ENCODE data around the gene JAZF1. TPM values are rescaled to one million over a fixed set of nuclear protein-coding genes. Genes with fewer than 3 reads are reported as not detected.

Gene JAZF1
- total and polyA plus RNA-seq, 4 donors: 13.5 to 38.8 (median 21.3) TPM

GRCh38 chr7:27920281-27920946, 260.2 kb downstream of the JAZF1 start:
- intact Hi-C loops (cut with DNase I): loop anchor here in 1 of 2 donors (5.0 to 10.0 kb wide), 2 partner anchors 176 to 723 kb away; partner anchors contain the start of gene TAX1BP1
- Histone ChIP-seq H3K4me3 (ENCODE audit: low read length in 2 of 2) (no peak overlapping the region), H3K27me3 (ENCODE audit: control insufficient read depth in 1 of 2, insufficient read depth in 2 of 2, low read length in 1 of 2) (no peaks in the 10 kb centered on the region), H3K27ac (ENCODE audit: low read depth in 1 of 2, low read length in 2 of 2) (no peak overlapping the region), H3K4me1 (ENCODE audit: control insufficient read depth in 1 of 2, insufficient read depth in 2 of 2, low read length in 2 of 2) (no peaks in the 10 kb centered on the region), H3K36me3 (ENCODE audit: control insufficient read depth in 1 of 2, insufficient read depth in 2 of 2, low read length in 1 of 2) (peaks cover 0 to 3% of the 10 kb centered on the region in 2 donors), H3K9me3 (ENCODE audit: control insufficient read depth, low read length) (no peaks in the 10 kb centered on the region)
- DNase-seq (no peak), ATAC-seq (ENCODE audit: low FRiP score) (no peak)
- 84 to 85% methylated on average over 8 of the region's 8 CpGs for WGBS, 2 donors

- Histone ChIP-seq H3K27ac (ENCODE audit: low read depth in 1 of 2, low read length in 2 of 2) (no peak overlapping the region), H3K4me3 (ENCODE audit: low read length in 2 of 2) (no peak overlapping the region), H3K9me3 (ENCODE audit: control insufficient read depth, low read length) (no peaks in the 10 kb centered on the region), H3K27me3 (ENCODE audit: control insufficient read depth in 1 of 2, insufficient read depth in 2 of 2, low read length in 1 of 2) (no peaks in the 10 kb centered on the region), H3K4me1 (ENCODE audit: control insufficient read depth in 1 of 2, insufficient read depth in 2 of 2, low read length in 2 of 2) (peaks cover 0 to 4% of the 10 kb centered on the region in 2 donors), H3K36me3 (ENCODE audit: control insufficient read depth in 1 of 2, insufficient read depth in 2 of 2, low read length in 1 of 2) (peaks cover 0 to 3% of the 10 kb centered on the region in 2 donors)
- DNase-seq: no peak
- ATAC-seq (ENCODE audit: low FRiP score): no peak
- WGBS, 2 donors: 99 to 100% methylated on average over 1 of the region's 1 CpG
- intact Hi-C loops (cut with DNase I): loop anchor here in 1 of 2 donors (10.0 kb wide), 1 partner anchor 724 kb away; no protein-coding TSS in a partner anchor
Measured at GRCh38 chr7:27918503-27918902, 262.1 kb downstream of the JAZF1 start.

- intact Hi-C loops (cut with DNase I): loop anchor here in 1 of 2 donors (10.0 kb wide), 1 partner anchor 723 kb away; no protein-coding TSS in a partner anchor
- Histone ChIP-seq H3K4me1 (ENCODE audit: control insufficient read depth in 1 of 2, insufficient read depth in 2 of 2, low read length in 2 of 2) (peaks cover 0 to 4% of the 10 kb centered on the region in 2 donors), H3K27me3 (ENCODE audit: control insufficient read depth in 1 of 2, insufficient read depth in 2 of 2, low read length in 1 of 2) (no peaks in the 10 kb centered on the region), H3K4me3 (ENCODE audit: low read length in 2 of 2) (no peak overlapping the region), H3K27ac (ENCODE audit: low read depth in 1 of 2, low read length in 2 of 2) (no peak overlapping the region), H3K36me3 (ENCODE audit: control insufficient read depth in 1 of 2, insufficient read depth in 2 of 2, low read length in 1 of 2) (peaks cover 0 to 3% of the 10 kb centered on the region in 2 donors), H3K9me3 (ENCODE audit: control insufficient read depth, low read length) (no peaks in the 10 kb centered on the region)
- no peak for ATAC-seq (ENCODE audit: low FRiP score)
- no peak for DNase-seq
- WGBS, 2 donors: 92 to 97% methylated on average over 5 of the region's 5 CpGs
Measured at GRCh38 chr7:27917774-27918314, 262.8 kb downstream of the JAZF1 start.

GRCh38 chr7:27917119-27917518, 263.5 kb downstream of the JAZF1 start:
- H3K27me3 ChIP-seq (ENCODE audit: control insufficient read depth in 1 of 2, insufficient read depth in 2 of 2, low read length in 1 of 2): no peaks in the 10 kb centered on the region
- H3K36me3 ChIP-seq (ENCODE audit: control insufficient read depth in 1 of 2, insufficient read depth in 2 of 2, low read length in 1 of 2): peaks cover 0 to 3% of the 10 kb centered on the region in 2 donors
- intact Hi-C loops (cut with DNase I): loop anchor here in 1 of 2 donors (10.0 kb wide), 1 partner anchor 722 kb away; no protein-coding TSS in a partner anchor
- peaks cover 0 to 4% of the 10 kb centered on the region in 2 donors for H3K4me1 ChIP-seq (ENCODE audit: control insufficient read depth in 1 of 2, insufficient read depth in 2 of 2, low read length in 2 of 2)
- WGBS, 2 donors: 95 to 99% methylated on average over 2 of the region's 2 CpGs
- DNase-seq (no peak), ATAC-seq (ENCODE audit: low FRiP score) (no peak)
- no peaks in the 10 kb centered on the region for H3K9me3 ChIP-seq (ENCODE audit: control insufficient read depth, low read length)
- no peak overlapping the region for H3K27ac ChIP-seq (ENCODE audit: low read depth in 1 of 2, low read length in 2 of 2)
- no peak overlapping the region for H3K4me3 ChIP-seq (ENCODE audit: low read length in 2 of 2)

- WGBS, 2 donors: 97 to 98% methylated on average over 1 of the region's 1 CpG
- peaks cover 0 to 4% of the 10 kb centered on the region in 2 donors for H3K4me1 ChIP-seq (ENCODE audit: control insufficient read depth in 1 of 2, insufficient read depth in 2 of 2, low read length in 2 of 2)
- H3K36me3 ChIP-seq (ENCODE audit: control insufficient read depth in 1 of 2, insufficient read depth in 2 of 2, low read length in 1 of 2): peaks cover 0 to 3% of the 10 kb centered on the region in 2 donors
- H3K4me3 ChIP-seq (ENCODE audit: low read length in 2 of 2): no peak overlapping the region
- H3K9me3 ChIP-seq (ENCODE audit: control insufficient read depth, low read length): no peaks in the 10 kb centered on the region
- no peak for ATAC-seq (ENCODE audit: low FRiP score)
- no peak overlapping the region for H3K27ac ChIP-seq (ENCODE audit: low read depth in 1 of 2, low read length in 2 of 2)
- intact Hi-C loops (cut with DNase I): loop anchor here in 1 of 2 donors (10.0 kb wide), 1 partner anchor 722 kb away; no protein-coding TSS in a partner anchor
- no peaks in the 10 kb centered on the region for H3K27me3 ChIP-seq (ENCODE audit: control insufficient read depth in 1 of 2, insufficient read depth in 2 of 2, low read length in 1 of 2)
- DNase-seq: no peak
Measured at GRCh38 chr7:27916372-27916771, 264.2 kb downstream of the JAZF1 start.

GRCh38 chr7:27914409-27914808, 266.2 kb downstream of the JAZF1 start:
- H3K9me3 ChIP-seq (ENCODE audit: control insufficient read depth, low read length): no peaks in the 10 kb centered on the region
- no peak for ATAC-seq (ENCODE audit: low FRiP score)
- 86 to 87% methylated on average over 3 of the region's 3 CpGs for WGBS, 2 donors

GRCh38 chr7:27912751-27913150, 267.8 kb downstream of the JAZF1 start:
- Histone ChIP-seq H3K4me1 (ENCODE audit: control insufficient read depth in 1 of 2, insufficient read depth in 2 of 2, low read length in 2 of 2) (peaks cover 0 to 6% of the 10 kb centered on the region in 2 donors), H3K9me3 (ENCODE audit: control insufficient read depth, low read length) (no peaks in the 10 kb centered on the region), H3K36me3 (ENCODE audit: control insufficient read depth in 1 of 2, insufficient read depth in 2 of 2, low read length in 1 of 2) (peaks cover 0 to 3% of the 10 kb centered on the region in 2 donors), H3K4me3 (ENCODE audit: low read length in 2 of 2) (no peak overlapping the region), H3K27me3 (ENCODE audit: control insufficient read depth in 1 of 2, insufficient read depth in 2 of 2, low read length in 1 of 2) (no peaks in the 10 kb centered on the region), H3K27ac (ENCODE audit: low read depth in 1 of 2, low read length in 2 of 2) (no peak overlapping the region)
- no peak for ATAC-seq (ENCODE audit: low FRiP score)
- intact Hi-C loops (cut with DNase I): loop anchor here in 1 of 2 donors (10.0 kb wide), 1 partner anchor 718 kb away; no protein-coding TSS in a partner anchor
- WGBS, 2 donors: 96 to 97% methylated on average over 7 of the region's 7 CpGs
- no peak for DNase-seq

More at GRCh38 chr7:27914409-27914808, 266.2 kb downstream of the JAZF1 start:
- Histone ChIP-seq H3K27ac (ENCODE audit: low read depth in 1 of 2, low read length in 2 of 2) (no peak overlapping the region), H3K4me1 (ENCODE audit: control insufficient read depth in 1 of 2, insufficient read depth in 2 of 2, low read length in 2 of 2) (peaks cover 0 to 4% of the 10 kb centered on the region in 2 donors), H3K4me3 (ENCODE audit: low read length in 2 of 2) (no peak overlapping the region), H3K36me3 (ENCODE audit: control insufficient read depth in 1 of 2, insufficient read depth in 2 of 2, low read length in 1 of 2) (peaks cover 0 to 3% of the 10 kb centered on the region in 2 donors), H3K27me3 (ENCODE audit: control insufficient read depth in 1 of 2, insufficient read depth in 2 of 2, low read length in 1 of 2) (no peaks in the 10 kb centered on the region)
- DNase-seq: no peak
- intact Hi-C loops (cut with DNase I): loop anchor here in 1 of 2 donors (10.0 kb wide), 1 partner anchor 720 kb away; no protein-coding TSS in a partner anchor

GRCh38 chr7:27911920-27912319, 268.7 kb downstream of the JAZF1 start:
- no peak for DNase-seq
- Histone ChIP-seq H3K4me1 (ENCODE audit: control insufficient read depth in 1 of 2, insufficient read depth in 2 of 2, low read length in 2 of 2) (peaks cover 0 to 6% of the 10 kb centered on the region in 2 donors), H3K36me3 (ENCODE audit: control insufficient read depth in 1 of 2, insufficient read depth in 2 of 2, low read length in 1 of 2) (peaks cover 0 to 3% of the 10 kb centered on the region in 2 donors), H3K9me3 (ENCODE audit: control insufficient read depth, low read length) (no peaks in the 10 kb centered on the region), H3K27me3 (ENCODE audit: control insufficient read depth in 1 of 2, insufficient read depth in 2 of 2, low read length in 1 of 2) (no peaks in the 10 kb centered on the region), H3K27ac (ENCODE audit: low read depth in 1 of 2, low read length in 2 of 2) (no peak overlapping the region), H3K4me3 (ENCODE audit: low read length in 2 of 2) (no peak overlapping the region)
- WGBS, 2 donors: 91 to 93% methylated on average over 3 of the region's 3 CpGs
- no peak for ATAC-seq (ENCODE audit: low FRiP score)
- intact Hi-C loops (cut with DNase I): loop anchor here in 1 of 2 donors (10.0 kb wide), 1 partner anchor 717 kb away; no protein-coding TSS in a partner anchor

Measured in aorta (tissue), 5 donors.